GM18909 (cell line): Measurements from ENCODE around the gene AVP.

Source experiments
- ATAC-seq: cut with Tn5 transposase; IDR thresholded peaks from one replicate; pipeline ENCODE4 v1.9.1; 2021; ENCODE audit warnings: mild to moderate bottlenecking; ENCODE audit not compliant: unreplicated experiment, poor library complexity

Gene AVP

GRCh38 chr20:3111507-3111906 is 27.0 kb upstream of the AVP start:
- no peak for ATAC-seq

GRCh38 chr20:3109350-3110302 is 25.1 kb upstream of the AVP start:
- ATAC-seq, result no peak

GRCh38 chr20:3107464-3108025 is 23.0 kb upstream of the AVP start:
- ATAC-seq, result no peak

GRCh38 chr20:3106658-3107463 is 22.3 kb upstream of the AVP start:
- ATAC-seq, result no peak

DNA sequence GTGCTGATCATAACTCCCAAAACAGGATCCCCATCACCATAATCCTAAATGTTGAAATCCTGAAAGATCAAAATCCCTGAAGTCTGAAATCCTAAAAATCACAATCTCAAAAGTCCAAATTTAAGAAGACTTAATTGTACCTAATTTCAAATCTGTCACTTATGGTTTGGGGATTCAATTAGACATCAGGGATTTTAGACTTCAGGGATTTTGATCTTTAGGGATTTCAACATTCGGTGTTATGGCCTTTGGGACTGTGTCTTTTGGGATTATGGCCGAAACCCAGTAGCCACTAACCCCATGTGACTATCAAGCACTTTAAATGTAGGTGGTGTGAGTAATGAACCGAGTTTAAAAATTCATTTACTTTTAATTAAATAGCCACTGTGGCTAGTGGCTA is 21.7 kb upstream of the AVP start:
- no peak for ATAC-seq

DNA sequence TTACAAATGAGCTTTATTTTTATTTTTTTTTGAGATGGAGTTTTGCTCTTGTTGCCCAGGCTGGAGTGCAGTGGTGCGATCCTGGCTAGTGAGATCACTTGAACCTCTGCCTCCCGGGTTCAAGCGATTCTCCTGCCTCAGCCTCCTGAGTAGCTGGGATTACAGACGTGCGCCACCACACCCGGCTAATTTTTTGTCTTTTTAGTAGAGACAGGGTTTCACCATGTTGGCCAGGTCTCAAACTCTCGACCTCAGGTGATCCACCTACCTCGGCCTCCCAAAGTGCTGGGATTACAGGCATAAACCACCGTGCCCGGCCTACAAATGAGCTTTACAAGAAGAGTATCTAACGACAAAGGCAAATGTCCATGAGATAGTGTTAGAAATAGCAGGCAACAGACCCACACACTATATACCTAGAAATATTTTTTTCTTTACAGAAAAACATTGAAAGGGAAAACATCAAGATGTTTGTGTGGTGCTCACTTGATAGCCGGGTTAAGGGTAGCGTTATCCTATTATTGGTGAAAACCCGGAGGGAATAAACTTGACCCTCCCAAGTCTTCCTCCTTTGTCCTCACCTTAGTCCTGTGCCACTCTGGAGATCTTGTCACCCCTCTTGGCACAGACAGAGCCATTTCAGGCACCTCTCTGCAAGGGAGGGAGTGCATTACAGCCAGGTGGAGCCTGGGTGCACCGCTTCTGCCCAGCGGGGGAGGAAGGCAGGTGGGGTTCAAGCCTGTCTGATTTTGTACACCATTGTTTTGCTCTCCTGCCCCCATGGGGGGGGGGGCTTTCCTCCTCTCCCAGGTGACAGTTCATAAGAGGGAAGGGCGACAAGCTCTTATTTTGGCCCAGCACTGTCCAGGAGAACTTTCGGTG is 21.0 kb upstream of the AVP start:
- no peak for ATAC-seq

DNA sequence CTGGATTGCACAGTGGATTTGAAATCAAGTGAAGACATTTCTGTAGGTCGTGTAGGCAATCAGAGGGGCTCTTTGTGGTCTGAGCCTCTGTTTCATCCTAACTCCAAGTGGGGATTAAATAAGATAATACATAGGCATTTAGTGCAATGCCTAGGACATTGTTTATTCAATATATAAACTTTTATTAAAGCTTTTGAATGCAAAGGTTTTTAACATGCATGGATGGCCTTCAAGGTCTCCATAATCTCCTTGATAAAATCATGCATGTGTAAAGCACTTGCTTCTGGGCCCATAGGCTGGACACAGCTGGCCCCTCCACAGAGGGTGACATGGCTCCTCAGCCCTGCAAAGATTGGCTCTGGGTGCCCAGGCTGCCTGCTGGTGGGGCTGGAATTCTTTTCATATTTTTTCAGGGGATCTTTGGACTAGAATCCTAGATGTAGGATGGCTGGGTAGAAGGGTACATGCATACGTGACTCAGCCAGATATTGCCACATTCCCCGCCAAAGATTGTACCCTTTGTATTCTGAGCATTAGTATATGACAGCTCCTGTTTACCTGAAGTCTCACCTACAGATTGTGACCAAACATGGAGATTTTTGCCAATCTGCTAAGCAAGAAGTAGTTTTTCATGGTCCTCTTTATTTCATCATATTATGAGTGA is 19.0 kb upstream of the AVP start:
- no peak for ATAC-seq

DNA sequence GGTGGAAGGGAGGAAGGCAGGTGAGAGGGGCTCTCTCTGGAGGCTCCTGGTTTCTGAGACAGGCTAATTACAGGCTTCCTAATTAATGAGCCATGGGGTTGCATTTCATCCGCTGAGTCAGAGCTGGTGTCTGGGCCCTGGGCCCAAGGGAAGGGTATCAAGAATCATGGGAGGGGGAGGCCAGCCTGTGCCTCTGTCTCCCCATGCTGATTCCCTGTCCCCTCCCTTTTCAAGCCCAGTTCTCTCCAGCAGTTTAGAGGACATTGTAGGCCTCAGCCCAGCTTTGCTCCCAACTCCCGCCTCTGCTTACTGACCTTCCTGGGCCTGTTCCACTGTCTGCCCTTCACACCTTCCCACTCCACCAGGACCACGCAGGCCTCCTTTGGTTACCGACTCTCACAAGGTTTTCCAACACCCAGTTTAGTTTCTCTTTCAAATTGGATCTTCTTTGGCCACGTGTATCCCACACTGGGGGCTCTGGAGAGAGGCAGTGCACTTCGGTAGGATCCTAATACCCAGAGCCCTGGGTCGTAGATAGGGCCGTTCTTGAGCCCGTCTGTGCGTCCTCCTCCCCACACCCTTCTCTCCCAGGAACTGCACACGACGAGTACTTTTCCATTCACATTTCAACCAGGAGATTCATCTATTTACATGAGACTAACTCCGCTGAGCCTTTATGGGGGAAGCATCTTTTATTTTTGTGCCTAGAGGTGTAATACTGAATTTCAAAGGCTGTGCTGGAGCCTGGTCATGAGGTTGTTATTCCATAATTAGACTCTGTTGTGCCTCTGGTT is 18.2 kb upstream of the AVP start:
- no peak for ATAC-seq

GRCh38 chr20:3101737-3102574 is 17.4 kb upstream of the AVP start:
- no peak for ATAC-seq

- no peak for ATAC-seq
Measured at GRCh38 chr20:3101251-3101650, 16.7 kb upstream of the AVP start.

DNA sequence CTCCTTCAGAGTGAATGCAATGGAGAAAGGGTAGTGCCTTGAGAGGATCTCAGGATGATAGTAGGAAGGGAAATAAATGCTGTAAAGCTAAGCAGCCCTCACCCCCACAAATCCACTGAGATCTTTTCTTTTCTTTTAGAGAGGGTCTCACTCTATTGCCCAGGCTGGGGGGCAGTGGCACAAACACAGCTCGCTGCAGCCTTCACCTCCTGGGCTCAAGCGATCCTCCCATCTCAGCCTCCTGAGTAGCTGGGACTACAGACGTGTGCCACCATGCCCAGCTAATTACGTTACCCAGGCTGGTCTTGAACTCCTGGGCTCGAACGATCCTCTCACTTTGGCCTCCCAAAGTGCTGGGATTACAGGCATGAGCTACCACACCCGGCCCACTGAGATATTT is 16.0 kb upstream of the AVP start:
- ATAC-seq, result no peak

DNA sequence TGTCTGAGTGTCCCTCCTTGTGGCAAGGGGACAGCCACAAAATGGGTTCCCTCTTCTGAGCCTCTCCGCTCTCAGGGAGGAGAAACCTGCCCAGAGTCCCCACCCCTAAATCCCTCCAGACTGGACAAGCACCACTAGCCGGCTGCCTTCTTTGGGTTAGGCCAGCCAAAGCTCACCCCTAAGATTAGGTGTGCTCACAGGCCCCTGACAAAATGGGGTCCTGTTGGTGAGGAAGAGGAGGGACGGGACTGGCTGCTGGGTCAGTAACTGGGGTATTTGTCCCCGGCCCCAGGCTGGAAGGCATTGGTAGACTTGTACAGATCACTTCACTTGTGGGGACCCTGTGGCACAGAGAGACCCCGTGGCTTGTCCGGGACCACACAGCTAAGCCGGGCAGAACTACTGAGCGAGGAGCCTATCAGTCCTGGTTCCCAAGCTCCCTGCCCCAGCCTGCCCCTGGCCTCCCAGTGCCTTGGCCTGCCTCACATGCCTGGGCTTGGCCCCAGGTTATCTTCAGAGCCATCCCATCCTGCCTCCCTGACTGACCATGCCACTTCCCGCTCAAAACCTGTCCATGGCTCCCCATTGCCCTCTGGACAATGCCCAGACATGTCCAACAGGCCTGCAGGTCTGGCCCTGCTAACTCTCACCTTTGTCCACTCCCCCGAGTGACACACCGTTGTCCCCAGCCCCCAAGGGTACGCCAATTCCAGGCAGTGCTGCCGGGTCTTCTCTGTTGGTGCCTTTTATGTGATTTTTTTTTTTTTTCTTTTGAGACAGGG is 10.5 kb upstream of the AVP start:
- no peak for ATAC-seq

DNA sequence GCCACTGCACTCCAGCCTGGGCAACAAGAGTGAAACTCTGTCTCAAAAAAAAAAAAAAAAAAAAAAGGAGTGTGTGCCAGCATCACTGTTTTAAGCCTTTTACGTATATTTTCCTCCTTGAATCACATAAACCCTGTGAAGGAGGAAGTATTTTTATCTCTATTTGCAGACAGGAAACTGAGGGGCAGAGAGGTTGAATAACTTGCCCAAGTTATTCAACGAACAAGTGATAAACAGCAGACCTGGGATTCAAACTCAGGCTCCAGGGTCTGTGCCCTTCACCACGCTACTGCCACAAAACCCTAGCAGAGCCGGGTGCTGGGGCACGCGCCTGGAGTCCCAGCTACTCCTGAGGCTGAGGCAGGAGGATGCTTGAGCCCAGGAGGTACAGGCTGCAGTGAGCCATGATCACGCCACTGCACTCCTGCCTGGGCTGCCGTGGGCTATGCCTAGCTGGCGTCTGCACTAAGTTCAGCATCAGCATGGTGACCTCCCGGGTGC is 9.4 kb upstream of the AVP start:
- no peak for ATAC-seq

DNA sequence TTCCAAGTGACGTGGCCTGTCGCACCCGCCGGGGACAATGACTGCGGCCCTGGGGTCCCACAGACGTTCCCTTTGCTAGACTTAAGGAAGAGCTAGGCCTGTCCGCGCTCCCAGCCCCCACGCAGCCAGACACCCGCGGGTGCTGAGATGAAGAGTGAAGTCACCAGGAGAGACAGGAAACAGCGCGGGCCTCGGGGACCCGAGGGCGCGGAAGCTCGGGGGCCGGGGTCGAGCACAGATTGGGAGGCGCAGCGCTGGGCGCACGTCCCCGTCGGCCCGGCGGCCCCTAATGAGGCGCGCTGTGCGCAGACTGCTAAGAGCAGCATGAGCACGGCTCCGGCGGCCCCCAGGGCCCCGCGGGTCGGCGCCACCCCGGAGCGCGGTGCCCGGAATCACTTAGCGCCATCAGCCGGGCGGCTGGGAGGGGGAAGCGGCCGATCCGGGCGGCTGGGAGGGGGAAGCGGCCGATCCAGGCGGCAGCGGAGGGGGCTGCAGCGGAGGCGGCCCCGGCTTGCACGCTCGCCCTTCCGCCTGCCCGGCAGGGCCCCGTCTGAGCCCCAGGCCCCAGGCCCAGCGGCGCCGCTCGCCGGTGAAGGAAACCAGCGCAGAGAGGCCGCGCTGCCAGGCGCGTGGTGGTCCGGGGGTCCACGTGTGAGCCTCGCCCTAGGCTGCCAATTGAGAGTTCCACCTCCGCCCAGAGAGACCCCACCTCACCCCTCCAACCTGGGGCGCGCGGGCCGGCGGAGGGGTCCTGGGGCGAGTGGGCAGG is 8.3 kb upstream of the AVP start:
- ATAC-seq, result no peak

- no peak for ATAC-seq
Measured at GRCh38 chr20:3090565-3090964, 6.0 kb upstream of the AVP start.

GRCh38 chr20:3088031-3088430 is 3.5 kb upstream of the AVP start:
- no peak for ATAC-seq
